GM10266 (cell line): ENCODE results near the gene CDH8.

Source experiments
- DNase-seq: peaks from one replicate; pipeline ENCODE4 v3.0.0; 2012; ENCODE audit errors: extremely low spot score
- TF ChIP-seq, protein P1 (sequence below): IDR thresholded peaks from 2 replicates; pipeline ENCODE4 v1.5.1; 2012; ENCODE audit warnings: mild to moderate bottlenecking, low read depth; ENCODE audit not compliant: control insufficient read depth, insufficient read depth; ENCODE audit errors: missing control alignments

Gene CDH8

DNA sequence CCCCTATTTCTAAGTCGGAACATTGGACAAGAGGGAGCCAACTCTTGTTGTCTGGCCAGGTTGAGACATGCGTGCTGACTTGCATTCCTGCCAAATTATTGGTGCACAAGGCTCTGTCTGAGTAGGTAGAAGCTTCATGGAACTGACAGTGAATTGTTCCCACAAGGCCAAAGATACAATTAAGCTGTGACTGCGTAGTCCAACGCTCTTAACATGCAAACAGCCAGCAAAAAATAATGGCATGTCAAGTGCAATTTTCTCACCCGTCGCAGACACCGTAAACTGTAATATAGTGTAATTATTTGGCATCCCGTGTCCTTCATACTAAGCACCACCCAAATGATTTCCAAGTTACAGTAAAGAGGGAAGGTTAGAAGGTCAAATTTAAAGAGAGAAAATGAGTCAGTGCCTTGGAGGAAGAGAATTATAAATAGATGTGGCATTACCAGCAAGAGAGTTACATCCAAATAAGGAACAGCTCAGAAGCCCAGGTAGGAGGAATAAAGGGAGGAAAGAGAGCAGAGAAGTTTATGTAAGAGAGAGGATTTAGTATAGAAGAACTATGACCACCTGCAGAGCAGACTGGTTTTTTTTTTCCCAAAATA is 21.8 kb downstream of the CDH8 start:
- TF ChIP-seq, protein P1, sequence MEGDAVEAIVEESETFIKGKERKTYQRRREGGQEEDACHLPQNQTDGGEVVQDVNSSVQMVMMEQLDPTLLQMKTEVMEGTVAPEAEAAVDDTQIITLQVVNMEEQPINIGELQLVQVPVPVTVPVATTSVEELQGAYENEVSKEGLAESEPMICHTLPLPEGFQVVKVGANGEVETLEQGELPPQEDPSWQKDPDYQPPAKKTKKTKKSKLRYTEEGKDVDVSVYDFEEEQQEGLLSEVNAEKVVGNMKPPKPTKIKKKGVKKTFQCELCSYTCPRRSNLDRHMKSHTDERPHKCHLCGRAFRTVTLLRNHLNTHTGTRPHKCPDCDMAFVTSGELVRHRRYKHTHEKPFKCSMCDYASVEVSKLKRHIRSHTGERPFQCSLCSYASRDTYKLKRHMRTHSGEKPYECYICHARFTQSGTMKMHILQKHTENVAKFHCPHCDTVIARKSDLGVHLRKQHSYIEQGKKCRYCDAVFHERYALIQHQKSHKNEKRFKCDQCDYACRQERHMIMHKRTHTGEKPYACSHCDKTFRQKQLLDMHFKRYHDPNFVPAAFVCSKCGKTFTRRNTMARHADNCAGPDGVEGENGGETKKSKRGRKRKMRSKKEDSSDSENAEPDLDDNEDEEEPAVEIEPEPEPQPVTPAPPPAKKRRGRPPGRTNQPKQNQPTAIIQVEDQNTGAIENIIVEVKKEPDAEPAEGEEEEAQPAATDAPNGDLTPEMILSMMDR: no peak
- DNase-seq: no peak

DNA sequence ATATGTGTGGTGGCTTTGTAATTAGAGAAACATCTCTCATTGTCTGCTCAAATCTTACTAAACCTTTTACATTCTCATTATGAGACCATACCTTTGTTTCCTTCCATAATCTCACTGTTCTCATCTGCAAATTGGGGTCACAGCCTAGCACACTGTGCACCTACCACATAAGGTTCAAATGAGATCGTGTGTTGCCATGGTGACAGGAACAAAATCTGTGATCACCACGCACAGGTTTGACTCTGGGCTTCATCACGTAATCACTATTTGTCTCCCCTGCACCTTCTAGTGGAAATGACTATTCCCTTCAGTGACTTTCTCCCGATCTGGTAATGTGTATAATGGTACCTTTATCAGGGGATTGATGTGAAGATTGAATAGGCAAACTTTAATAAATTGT is 26.1 kb downstream of the CDH8 start:
- DNase-seq: no peak
- TF ChIP-seq, protein P1: no peak

DNA sequence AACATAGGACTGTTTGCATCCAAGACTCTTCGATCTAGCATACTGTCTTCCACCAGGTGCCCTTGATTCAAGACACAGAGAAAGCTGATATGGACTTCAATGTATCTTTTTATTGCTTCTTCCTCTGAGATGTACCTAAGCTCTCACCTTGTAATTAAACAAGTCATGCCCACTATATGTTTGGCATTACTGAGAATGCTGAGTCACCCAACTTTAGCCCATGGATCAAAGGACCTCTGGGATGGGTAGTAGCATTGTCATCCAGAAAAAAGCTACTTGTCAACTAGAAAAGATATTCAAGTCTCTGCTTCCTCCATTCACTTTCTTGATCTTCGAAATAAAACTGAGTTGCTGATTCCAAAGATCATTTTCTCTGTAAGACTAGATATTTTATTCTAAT is 37.8 kb downstream of the CDH8 start:
- DNase-seq: no peak
- TF ChIP-seq, protein P1: no peak

DNA sequence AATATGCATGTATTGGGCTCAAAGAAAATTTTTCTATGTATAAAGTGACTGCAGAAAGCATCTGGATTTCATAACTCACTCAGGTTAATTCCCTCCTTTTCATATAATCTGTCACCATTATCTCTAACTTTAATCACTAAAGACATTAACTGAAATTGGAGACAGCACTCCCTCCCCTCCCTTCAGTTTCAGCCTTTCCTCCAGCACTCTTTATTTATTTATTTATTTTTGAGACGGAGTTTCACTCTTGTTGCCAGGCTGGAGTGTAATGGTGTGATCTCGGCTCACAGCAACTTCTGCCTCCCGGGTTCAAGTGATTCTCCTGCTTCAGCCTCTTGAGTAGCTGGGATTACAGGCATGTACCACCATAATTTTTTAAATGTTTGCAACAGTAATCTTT is 43.1 kb downstream of the CDH8 start:
- TF ChIP-seq, protein P1: no peak
- DNase-seq: no peak

DNA sequence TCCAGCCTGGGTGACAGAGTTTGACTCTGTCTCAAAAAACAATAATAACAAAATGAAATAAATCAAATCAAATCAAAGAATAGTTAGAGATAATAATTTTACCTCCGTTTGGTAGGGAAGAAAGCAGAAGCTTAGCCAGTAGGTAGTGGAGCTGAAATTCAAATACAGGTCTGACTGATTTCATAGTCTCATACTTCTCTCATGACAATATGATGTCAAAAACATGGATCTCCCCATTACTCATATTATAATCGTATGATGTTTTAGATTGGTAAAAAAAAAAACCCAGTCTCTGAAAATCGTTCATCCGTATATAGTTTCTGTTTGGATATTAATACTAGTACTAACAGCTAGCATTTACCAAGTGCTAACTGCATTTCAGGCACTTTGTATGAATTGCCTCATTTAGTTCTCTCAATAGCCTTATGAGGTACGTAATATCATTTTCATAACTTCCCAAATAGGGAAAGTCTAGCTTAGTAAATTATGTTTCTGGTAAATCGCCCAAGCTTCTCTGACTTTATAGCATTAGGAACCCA is 48.7 kb downstream of the CDH8 start:
- TF ChIP-seq, protein P1: no peak

DNA sequence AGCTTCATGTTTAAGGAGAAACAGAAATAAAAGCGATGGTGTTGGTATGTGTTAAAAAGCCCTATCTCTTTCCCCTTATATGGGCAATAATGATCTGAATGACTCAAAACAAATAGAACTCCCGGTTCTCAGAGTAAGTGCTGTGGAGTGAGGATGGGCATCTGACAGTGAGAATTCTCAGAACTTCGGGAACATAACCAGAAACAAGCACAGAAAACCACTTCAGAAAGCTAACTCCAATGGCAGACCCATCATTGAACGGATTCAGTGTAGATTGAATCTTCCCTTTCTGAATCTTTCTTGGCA is 67.2 kb downstream of the CDH8 start:
- no peak for DNase-seq
- TF ChIP-seq, protein P1: no peak

More for the DNA sequence above, 48.7 kb downstream of the CDH8 start:
- no peak for DNase-seq

DNA sequence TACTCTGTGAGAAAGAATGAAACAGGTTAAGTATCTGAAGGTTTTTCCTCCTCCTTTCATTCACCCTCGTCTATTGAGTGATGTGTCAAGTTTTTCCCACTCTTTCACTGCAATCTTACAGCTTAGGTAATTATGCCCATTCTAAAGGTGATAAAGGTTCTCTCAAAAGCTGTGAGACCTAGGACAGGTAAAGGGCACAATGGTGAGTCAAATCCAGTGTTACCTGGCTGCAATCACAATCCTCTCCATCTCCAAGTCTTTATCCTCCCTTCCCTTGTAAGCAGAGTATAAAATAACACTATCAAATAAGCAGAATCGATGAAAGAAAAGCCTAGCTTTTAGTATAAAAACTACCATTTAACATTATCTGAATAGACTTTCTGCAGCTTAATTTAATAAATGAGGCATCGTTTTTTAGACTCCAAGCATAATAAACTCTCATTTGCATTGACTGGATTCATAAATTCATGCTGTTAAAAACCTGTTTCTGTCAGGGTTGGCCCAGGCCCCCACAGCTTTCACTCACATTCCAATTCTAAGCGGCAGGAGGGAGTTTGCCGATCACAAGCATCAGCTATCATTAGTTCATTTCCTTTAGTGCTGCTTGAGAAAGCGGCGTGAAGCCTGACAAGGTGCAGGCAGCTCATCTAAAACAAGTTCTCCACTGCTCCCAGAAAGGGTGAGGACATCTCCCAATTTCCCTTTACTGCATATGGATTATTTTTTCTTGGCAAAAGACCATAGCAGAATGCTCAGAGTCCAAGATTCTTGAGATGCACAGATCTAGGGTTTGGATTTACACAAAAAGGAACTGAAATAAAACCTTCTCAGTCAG is 67.8 kb downstream of the CDH8 start:
- no peak for DNase-seq
- TF ChIP-seq, protein P1: no peak
